HG02798 (cell line): Measurements from ENCODE around the gene FBXW5.

Experiments used
- ATAC-seq: cut with Tn5 transposase; IDR thresholded peaks from one replicate; pipeline ENCODE4 v1.9.1; 2021; ENCODE audit warnings: mild to moderate bottlenecking; ENCODE audit not compliant: unreplicated experiment, poor library complexity

FBXW5 gene

GRCh38 chr9:136917902-136918301 is 26.6 kb downstream of the FBXW5 start:
- no peak for ATAC-seq

DNA sequence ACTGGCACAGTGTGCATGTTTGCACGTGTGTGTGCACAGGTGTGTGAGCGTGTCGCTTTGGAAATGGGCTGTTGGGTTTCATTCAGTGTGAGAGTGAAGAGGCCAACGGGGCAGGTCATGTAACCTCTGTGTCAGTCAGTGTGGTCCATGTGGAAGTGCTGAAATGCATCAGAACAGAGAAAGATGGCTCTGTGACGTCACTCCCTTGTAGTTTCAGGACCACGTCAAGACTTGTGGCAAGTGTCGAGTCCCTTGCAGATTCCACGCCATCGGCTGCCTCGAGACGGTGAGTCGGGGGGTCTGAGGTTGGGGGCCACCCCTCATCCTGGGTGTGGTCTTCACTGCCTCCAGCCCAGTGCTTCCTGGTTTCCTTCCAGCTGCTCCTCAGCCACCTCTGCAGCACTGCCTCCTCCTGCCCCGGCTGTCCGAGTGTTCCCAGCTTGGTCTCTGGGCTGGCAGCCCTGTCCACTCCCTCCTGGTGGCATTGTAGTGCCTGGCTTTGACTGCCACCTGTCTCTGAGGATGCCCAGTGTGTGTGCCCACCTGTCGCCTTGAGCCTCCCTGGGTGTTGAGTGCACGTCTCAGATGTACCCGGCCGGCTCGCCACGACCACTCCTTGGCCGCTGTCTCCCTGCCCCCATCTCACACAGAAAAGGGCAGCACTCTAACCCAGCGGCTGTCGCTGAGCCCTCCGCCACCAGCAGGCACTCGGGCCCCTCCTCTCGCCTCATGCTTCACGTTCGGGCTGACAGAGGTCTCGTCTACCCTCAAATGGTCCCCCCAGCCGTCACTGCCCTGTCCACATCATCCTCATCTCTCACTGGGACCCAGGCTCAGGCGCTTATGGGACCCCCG is 28.0 kb downstream of the FBXW5 start:
- ATAC-seq: no peak

DNA sequence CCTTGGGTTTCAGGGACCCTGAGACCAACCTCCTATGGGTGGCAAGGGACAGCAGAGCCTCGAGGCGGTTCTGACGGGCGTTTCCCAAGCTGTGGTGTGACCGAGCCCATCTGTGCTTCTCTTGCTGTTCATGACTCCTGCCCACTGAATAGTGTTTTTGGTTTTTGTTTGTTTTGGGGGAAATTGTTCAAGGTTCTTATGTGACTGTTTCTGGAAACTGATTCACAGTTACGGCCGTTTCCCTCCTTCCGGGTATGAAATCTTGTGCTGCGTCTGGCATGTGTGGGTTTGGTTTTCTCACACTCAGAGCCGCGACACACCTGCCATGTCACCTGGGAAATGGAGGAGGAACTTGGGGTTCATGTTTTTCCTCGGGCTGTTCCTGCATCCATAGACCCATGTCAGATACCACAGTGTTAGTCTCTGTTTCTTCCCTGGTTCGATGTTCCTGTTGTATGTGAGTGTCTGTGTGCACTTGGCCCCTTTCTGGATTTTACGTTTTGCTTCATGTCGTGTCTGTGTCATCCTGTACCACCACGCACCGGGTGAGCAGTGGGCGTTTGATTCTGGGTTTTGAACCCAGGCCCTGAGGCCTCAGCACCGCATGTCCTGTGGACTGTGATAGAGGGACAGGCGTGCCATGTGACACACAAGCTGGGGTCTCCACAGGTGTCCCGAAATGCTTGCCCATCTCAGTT is 28.8 kb downstream of the FBXW5 start:
- no peak for ATAC-seq

DNA sequence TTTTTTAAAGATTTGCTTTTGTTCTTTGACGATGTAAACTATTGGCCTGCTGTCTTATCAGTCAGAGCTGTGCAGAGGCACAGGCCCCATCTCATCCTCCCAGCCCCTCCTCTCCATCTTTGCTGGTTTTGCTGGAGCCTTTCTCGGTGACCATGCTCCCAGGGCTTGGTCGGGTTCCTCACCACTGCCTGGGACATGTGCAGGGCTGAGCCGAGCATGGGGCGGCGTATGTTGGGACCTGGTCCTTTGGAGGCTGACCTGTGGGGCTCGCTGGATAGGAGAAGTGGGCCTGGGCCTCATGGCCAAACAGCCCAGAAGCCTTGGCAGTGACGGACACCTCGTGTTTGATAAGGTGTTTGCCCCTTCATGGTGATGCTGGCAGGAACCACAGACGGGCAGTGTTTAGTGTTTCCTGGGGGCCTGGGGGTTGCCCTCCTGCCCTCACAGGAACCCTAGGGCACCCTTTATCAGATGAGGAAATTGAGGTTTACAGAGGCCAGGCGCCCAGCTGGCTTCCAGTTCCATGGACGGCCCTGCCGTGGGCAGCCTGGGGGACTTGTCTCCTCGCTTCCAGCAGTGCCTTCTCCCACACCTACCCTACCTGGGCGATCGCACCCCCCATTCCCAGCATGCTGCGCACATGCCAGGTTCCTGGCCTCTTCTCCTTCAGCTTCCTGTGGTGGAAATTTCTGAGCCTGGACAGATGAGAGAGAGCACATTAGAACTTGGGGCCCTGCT is 30.7 kb downstream of the FBXW5 start:
- no peak for ATAC-seq

DNA sequence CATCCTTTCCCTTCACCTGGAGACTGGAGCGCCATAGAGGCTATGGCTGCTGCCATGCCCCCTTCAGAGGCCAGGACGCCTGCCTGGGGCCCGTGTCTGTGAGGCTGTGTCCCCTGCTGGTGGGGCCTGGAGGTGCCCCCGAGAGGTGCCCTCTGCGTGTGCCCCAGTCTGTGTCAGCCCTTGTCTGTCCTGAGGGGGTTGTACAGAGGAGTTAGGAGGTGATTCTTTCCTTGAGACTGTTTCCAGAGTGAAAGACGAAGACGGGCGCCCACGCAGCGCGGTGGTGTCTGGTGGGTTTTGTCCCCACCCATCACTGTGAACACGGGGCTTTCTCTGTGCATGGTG is 33.7 kb downstream of the FBXW5 start:
- ATAC-seq: no peak

- ATAC-seq: no peak
Measured at GRCh38 chr9:136910197-136910900, 34.2 kb downstream of the FBXW5 start.

GRCh38 chr9:136907011-136907914 is 37.3 kb downstream of the FBXW5 start:
- ATAC-seq: no peak

GRCh38 chr9:136906266-136906665 is 38.3 kb downstream of the FBXW5 start:
- no peak for ATAC-seq

DNA sequence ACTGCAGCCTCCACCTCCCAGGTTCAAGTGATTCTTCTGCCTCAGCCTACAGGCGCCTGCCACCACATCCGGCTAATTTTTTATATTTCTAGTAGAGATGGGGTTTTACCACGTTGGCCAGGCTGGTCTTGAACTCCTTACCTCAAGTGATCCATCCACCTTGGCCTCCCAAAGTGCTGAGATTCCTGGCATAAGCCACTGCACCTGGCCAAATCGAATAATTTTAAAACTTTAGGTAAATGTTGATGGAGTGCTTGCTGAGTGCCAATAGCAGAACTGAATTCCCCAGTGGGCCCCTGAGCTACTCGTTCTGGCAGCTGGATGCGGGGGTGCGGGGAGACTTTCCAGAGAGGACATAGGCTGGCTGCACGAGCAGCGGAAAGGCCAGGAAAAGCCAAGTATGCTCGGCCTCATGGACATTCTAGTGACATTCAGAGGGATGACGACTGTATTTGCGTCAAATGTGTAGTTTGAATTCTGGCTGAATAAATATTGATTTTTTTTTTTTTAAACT is 41.4 kb downstream of the FBXW5 start:
- ATAC-seq: no peak

- peak; percentile 65 for ATAC-seq
Measured at GRCh38 chr9:136902259-136902821, 42.2 kb downstream of the FBXW5 start.

GRCh38 chr9:136901516-136902258 is 42.9 kb downstream of the FBXW5 start:
- ATAC-seq: peak; percentile 62

- peak; percentile 1 for ATAC-seq
Measured at GRCh38 chr9:136900988-136901515, 43.5 kb downstream of the FBXW5 start.

DNA sequence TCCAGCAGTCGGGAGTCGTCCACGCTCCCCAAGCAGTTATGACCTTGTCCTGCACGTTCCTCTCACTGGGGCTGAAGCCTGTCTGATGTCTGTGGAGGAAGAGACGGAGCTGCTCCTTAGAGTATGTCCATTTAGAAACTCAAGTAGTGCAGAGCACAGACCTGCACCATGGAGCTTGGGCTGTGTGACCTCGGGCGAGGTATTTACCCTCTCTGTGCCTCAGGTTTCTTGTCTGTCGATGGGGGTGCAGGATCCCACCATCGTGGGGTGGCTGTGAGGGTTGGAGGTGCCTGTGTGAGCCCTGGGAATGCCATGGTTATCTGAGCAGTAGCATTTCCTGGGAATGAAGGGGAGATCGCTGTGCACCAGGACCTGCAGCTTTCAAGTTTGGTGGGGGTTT is 44.0 kb downstream of the FBXW5 start:
- ATAC-seq: no peak

GRCh38 chr9:136899196-136899595 is 45.3 kb downstream of the FBXW5 start:
- peak; percentile 46 for ATAC-seq

DNA sequence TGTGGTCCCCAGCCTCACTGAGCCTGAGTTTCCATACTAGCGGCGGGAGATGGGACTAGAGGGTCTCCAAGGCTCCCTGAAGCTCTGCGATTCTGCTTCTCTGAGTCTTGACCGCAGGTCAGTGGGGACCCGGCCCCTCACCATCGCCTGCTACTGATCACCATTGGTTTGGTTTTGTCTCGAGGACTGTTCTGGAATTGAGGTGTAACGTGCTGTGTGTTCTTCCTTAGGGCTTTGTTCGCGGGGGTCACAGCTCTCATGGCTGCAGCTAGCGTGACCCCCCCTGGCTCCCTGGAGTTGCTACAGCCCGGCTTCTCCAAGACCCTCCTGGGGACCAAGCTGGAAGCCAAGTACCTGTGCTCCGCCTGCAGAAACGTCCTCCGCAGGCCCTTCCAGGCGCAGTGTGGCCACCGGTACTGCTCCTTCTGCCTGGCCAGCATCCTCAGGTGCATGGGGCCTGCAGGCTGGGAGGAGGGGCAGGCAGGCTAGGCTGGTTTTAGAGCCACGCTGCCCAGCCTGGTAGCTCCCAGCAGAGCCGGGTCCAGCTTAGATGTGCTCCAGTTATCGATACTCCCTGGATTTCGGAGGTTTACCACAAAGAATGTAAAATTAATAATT is 45.9 kb downstream of the FBXW5 start:
- no peak for ATAC-seq

DNA sequence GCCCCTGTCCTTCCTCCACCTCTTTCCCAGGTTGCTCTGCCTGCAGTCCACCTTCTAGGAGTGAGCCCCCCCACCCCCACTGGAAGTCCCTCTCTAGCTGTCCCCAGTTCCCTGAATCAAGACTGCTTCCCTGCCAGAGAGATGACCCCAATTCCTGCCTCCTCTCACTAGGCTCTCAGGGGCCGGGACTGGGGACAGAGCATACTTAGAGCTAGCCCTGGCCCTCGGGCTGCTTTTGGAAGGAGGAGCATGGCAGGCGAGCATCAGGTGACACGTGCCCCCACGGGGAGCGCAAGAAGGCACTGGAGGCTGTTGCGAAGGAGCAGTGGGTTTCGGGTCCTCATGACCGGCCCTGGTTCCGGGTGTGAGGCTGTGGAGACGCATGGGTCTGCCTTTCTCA is 48.5 kb downstream of the FBXW5 start:
- no peak for ATAC-seq

DNA sequence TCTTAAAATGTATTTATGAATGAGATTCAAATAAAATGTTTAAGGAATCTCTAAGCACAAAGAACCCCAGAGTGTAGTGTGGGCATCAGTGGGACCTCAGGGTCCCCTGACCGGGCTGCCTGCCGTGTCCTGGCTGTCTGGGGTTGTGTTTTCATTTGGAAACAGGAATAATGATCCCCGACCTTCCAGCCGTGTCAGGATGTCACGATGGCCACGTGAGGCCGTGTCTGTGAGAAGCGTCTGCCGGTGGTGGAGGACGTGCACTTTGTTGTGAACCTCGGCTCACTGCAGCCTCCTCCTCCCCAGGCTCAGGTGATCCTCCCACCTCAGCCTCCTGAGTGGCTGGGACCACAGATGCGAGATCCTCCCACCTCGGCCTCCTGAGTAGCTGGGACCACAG is 53.9 kb downstream of the FBXW5 start:
- ATAC-seq: no peak
